SK-N-DZ (cell line): ENCODE data around the gene GPR68.
"Not testable (repeated sequence)": the region's sequence is repeated elsewhere in the genome, so short reads cannot be mapped to it uniquely, and the experiment has no call there.

Experiments used
- DNase-seq: peaks from one replicate; pipeline ENCODE4 v3.0.0-alpha.2; 2015; ENCODE audit warnings: low spot score

The GPR68 gene

GRCh38 chr14:91229743-91230200 lies 14.7 kb downstream of the GPR68 start:
- DNase-seq, result no peak

- DNase-seq, result no peak
Measured at GRCh38 chr14:91229005-91229382, 15.5 kb downstream of the GPR68 start.

- no peak for DNase-seq
Measured at GRCh38 chr14:91228112-91229004, 16.1 kb downstream of the GPR68 start.

GRCh38 chr14:91227183-91227628 lies 17.3 kb downstream of the GPR68 start:
- no peak for DNase-seq

GRCh38 chr14:91226360-91226759 lies 18.1 kb downstream of the GPR68 start:
- DNase-seq, result not testable (repeated sequence)

- no peak for DNase-seq
Measured at GRCh38 chr14:91225025-91225424, 19.5 kb downstream of the GPR68 start.

- no peak for DNase-seq
Measured at GRCh38 chr14:91223028-91223783, 21.3 kb downstream of the GPR68 start.

- no peak for DNase-seq
Measured at GRCh38 chr14:91221270-91221669, 23.2 kb downstream of the GPR68 start.

- DNase-seq, result no peak
Measured at GRCh38 chr14:91220581-91221000, 23.9 kb downstream of the GPR68 start.

GRCh38 chr14:91219517-91220389 lies 24.8 kb downstream of the GPR68 start:
- DNase-seq, result no peak

- DNase-seq, result no peak
Measured at GRCh38 chr14:91218014-91218413, 26.5 kb downstream of the GPR68 start.

GRCh38 chr14:91216731-91217226 lies 27.7 kb downstream of the GPR68 start:
- no peak for DNase-seq

GRCh38 chr14:91215381-91215780 lies 29.1 kb downstream of the GPR68 start:
- DNase-seq, result no peak

- no peak for DNase-seq
Measured at GRCh38 chr14:91214306-91214705, 30.2 kb downstream of the GPR68 start.

- DNase-seq, result no peak
Measured at GRCh38 chr14:91211017-91211416, 33.5 kb downstream of the GPR68 start.

GRCh38 chr14:91207008-91207407 lies 37.5 kb downstream of the GPR68 start:
- no peak for DNase-seq

- no peak for DNase-seq
Measured at GRCh38 chr14:91205459-91205858, 39.0 kb downstream of the GPR68 start.

GRCh38 chr14:91204657-91205056 lies 39.8 kb downstream of the GPR68 start:
- DNase-seq, result no peak

GRCh38 chr14:91202234-91202974 lies 42.1 kb downstream of the GPR68 start:
- DNase-seq, result no peak

GRCh38 chr14:91200802-91201201 lies 43.7 kb downstream of the GPR68 start:
- DNase-seq, result not testable (repeated sequence)

- DNase-seq, result no peak
Measured at GRCh38 chr14:91197631-91198030, 46.9 kb downstream of the GPR68 start.
